ENCODE results near the gene CC2D2A.

- no peak for TF ChIP-seq POLR2AphosphoS5 (IDR thresholded peaks at IDR 0.05; ENCODE audit: low read depth, low read length)
- TF ChIP-seq POLR2A (IDR thresholded peaks at IDR 0.05; ENCODE audit: low read depth, low read length), result no peak
- TF ChIP-seq SPI1 (IDR thresholded peaks at IDR 0.05; ENCODE audit: low read depth, low read length), result no peak
These were observed 80.8 kb downstream of the CC2D2A start for GRCh38 chr4:15550491-15550890.

All from GM12891 (cell line).